Glomerular visceral epithelial cell (primary cell): Measurements from ENCODE around the gene MTHFS.

ENCODE experiments used
- DNase-seq: peaks from one replicate; pipeline ENCODE4 v3.0.0-alpha.2; 2016; ENCODE audit errors: extremely low spot score

The MTHFS gene

GRCh38 chr15:79816571-79816970 is 80.2 kb downstream of the MTHFS start:
- no peak for DNase-seq

GRCh38 chr15:79815468-79815867 is 81.3 kb downstream of the MTHFS start:
- no peak for DNase-seq

- DNase-seq = no peak
These were observed 84.3 kb downstream of the MTHFS start for GRCh38 chr15:79812541-79812940.

- DNase-seq = no peak
These were observed 85.1 kb downstream of the MTHFS start for GRCh38 chr15:79811406-79812405.

GRCh38 chr15:79804838-79805237 is 92.0 kb downstream of the MTHFS start:
- no peak for DNase-seq

GRCh38 chr15:79798311-79798710 is 98.5 kb downstream of the MTHFS start:
- DNase-seq = no peak
